ENCODE results near the gene S100A11. TPM values are rescaled to one million over a fixed set of nuclear protein-coding genes. Genes with fewer than 3 reads are reported as not detected.

The S100A11 gene
- total RNA-seq, 1 experiment from 2014 or later: 302 TPM

DNA sequence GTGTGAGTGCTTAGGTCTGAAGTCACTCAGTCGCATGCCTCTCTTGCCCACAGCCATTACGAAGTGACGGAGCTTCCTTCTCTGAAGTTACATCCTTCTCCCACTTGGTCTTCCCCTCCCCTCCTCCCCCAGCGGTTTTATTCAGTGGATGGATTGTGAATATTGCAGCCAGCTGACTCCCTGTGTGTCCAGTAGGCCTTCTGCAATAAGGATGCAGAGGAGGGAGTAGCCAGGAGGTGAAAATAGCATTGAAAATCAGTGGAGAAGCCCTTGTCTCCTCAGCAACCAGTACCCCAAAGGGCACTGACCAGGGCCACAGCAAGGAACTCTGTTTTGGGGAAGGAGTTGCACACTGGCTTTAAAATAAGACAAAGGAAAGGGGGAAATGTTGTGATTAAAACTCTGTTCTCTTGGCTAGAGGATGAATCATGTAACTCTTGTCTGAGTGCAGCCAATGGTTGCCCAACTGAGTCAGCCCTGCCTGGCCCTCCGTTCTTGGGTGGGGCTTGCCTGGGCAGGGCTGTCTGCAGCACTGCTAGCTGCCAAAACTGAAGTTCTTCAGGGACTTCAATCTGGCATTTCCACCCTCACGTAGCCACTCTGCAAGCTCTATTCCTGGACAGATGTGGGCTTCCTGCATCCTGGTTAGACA is 47.5 kb downstream of the S100A11 start:
- Histone ChIP-seq H2AFZ (ENCODE audit: low read length) (no peak overlapping the region), H3K23me2 (ENCODE audit: insufficient read length, low read depth, low read length, poor library complexity, severe bottlenecking) (peaks cover 21% of the 10 kb centered on the region), H2AK5ac (ENCODE audit: insufficient read length, low read length) (no peak overlapping the region), H3K9me3 (ENCODE audit: control insufficient read depth, low read depth, low read length) (no peaks in the 10 kb centered on the region), H3K4me2 (ENCODE audit: insufficient read depth, insufficient read length, low read length) (no peak overlapping the region), H2BK12ac (ENCODE audit: insufficient read length, low read depth, low read length) (no peak overlapping the region), H3T11ph (ENCODE audit: low read length) (no peak overlapping the region), H2BK15ac (ENCODE audit: low read depth, low read length) (no peak overlapping the region), H2BK5ac (ENCODE audit: insufficient read length, low read length) (no peak overlapping the region), H2BK120ac (ENCODE audit: low read depth, low read length, poor library complexity, severe bottlenecking) (no peak overlapping the region), H2BK20ac (ENCODE audit: low read depth, low read length, poor library complexity, severe bottlenecking) (no peak overlapping the region), H4K91ac (ENCODE audit: insufficient read length, low read depth, low read length) (no peak overlapping the region), H4K5ac (ENCODE audit: insufficient read length, low read depth, low read length) (no peak overlapping the region), H3K4ac (ENCODE audit: low read depth, low read length) (no peak overlapping the region), H3K79me1 (ENCODE audit: insufficient read depth, low read depth, low read length, poor library complexity, severe bottlenecking) (no peaks in the 10 kb centered on the region), H3K4me1 (ENCODE audit: insufficient read depth, low read length) (peaks cover 11% of the 10 kb centered on the region; the same call in 1 of the 2 replicates), H4K8ac (replicated peaks; ENCODE audit: insufficient read length, low read depth, low read length) (no peak overlapping the region), H4K20me1 (ENCODE audit: control insufficient read depth, insufficient read depth, insufficient read length) (no peaks in the 10 kb centered on the region), H3K18ac (ENCODE audit: insufficient read length, low read depth, low read length) (no peak overlapping the region), H3K14ac (ENCODE audit: insufficient read depth, low read length) (no peak overlapping the region), H3K79me2 (ENCODE audit: insufficient read depth, low read length) (peaks cover 21% of the 10 kb centered on the region), H3K56ac (ENCODE audit: insufficient read length, low read depth, low read length) (no peak overlapping the region), H3K23ac (ENCODE audit: insufficient read length, low read depth, low read length) (no peak overlapping the region), H3K27me3 (ENCODE audit: insufficient read depth, low read length) (no peaks in the 10 kb centered on the region), H3K27ac (ENCODE audit: insufficient read length, low read depth, low read length) (no peak overlapping the region), H3K9ac (ENCODE audit: extremely low read depth, insufficient read length, low read length) (no peak overlapping the region)
- no peak for DNase-seq
- H3K4me1 Mint-ChIP-seq: peaks cover 38 to 51% of the 10 kb centered on the region in 2 experiments
- peaks cover 8% of the 10 kb centered on the region for H3K27me3 Mint-ChIP-seq (ENCODE audit: low read depth)
- H3K36me3 Mint-ChIP-seq (ENCODE audit: insufficient read depth in 1 of 3, low read depth in 3 of 3): peaks cover 0 to 16% (median 5%) of the 10 kb centered on the region in 3 experiments; a peak in 5 of 7 replicates
- H3K27ac Mint-ChIP-seq: peak overlapping the region in 1 of 3 experiments; percentile 37; a peak in 1 of 7 replicates
- WGBS (ENCODE audit: extremely low coverage, insufficient read length, low lambda C conversion rate): no CpG with 5 or more reads among the region's 6 CpGs
- no peak overlapping the region for H3K4me3 Mint-ChIP-seq
- no peaks in the 10 kb centered on the region for H3K9me3 Mint-ChIP-seq
- no peak for TF ChIP-seq CTCF (conservative IDR thresholded peaks at IDR 0.05)
